ENCODE measurements around the gene OGT.
"Not testable (repeated sequence)": the region's sequence is repeated elsewhere in the genome, so short reads cannot be mapped to it uniquely, and the experiment has no call there.

Gene OGT

DNA sequence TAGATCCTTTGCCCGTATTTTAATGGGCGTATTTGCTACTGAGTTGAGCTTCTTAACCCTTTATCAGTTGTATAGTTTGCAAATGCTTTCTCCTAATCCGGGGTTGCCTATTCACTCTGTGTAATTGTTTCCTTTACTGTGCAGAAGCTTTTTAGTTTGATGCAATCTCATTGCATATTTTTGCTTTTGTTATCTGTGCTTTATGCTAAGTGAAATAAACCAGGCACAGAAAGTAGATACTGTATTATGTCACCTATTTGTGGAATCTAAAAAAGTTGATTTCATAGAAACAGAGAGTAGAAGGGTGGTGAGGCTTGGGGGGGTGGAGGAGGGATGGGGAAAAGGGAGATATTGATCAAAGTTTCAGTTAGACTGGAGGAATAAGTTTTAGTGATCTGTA lies 17.7 kb downstream of the OGT start:
- Mint-ChIP-seq H3K36me3 (peaks cover 22% of the 10 kb centered on the region), H3K27me3 (no peaks in the 10 kb centered on the region), H3K27ac (no peak overlapping the region), H3K9me3 (no peaks in the 10 kb centered on the region), H3K4me3 (no peak overlapping the region), H3K4me1 (peaks cover under 1% of the 10 kb centered on the region)
- ATAC-seq = no peak

DNA sequence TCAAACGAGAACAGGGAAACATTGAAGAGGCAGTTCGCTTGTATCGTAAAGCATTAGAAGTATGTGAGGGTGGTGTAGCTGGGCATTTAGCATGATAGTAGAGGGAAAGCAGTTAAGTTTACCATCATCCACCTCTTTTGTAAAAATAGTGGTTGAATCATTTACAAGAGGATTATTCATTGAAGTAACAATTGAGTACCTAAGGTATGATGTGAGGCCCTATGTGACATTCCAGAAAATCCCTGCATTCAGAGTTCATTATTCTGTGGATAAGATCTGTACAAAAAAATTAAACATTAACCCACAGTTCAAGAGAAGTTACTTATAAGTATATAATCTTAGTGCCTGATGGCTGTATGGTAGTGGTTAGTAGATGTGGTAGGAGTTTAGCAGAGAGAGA lies 23.1 kb downstream of the OGT start:
- Mint-ChIP-seq H3K27me3 (no peaks in the 10 kb centered on the region), H3K36me3 (peaks cover 20% of the 10 kb centered on the region), H3K9me3 (no peaks in the 10 kb centered on the region), H3K27ac (no peak overlapping the region), H3K4me3 (no peak overlapping the region), H3K4me1 (peaks cover 6% of the 10 kb centered on the region)
- no peak for ATAC-seq

DNA sequence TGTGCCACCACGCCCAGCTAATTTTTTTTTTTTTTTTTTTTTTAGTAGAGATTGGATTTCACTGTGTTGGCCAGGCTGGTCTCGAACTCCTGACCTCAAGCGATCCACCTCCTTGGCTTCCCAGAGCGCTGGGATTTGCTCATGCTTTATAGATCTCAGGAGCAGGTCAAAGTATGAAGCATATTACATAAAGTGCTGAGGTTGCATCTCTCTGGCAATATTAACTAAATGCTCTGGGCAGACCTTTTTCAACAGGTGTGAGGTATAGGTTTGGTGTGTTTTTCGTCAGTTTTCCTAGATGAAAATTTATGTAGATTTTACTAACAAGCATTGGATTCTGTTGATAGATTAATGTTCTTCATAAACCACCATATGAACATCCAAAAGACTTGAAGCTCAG lies 26.0 kb downstream of the OGT start:
- H3K27me3 Mint-ChIP-seq = no peaks in the 10 kb centered on the region
- ATAC-seq = no peak

DNA sequence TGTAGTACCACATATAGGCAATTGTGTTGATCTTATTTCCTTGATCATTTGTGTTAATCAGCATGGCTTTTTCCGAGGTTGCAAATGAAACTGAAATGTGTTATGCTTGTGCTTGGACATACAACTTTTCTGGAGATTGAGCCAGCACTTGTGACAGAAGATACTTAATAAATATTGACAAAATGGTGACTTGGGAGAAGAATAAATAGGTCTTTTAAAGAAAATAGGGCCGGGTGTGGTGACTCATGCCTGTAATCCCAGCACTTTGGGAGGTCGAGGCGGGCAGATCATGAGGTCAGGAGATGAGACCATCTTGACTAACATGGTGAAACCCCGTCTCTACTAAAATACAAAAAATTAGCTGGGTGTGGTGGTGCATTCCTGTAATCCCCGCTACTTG lies 26.9 kb downstream of the OGT start:
- peaks cover 29% of the 10 kb centered on the region for H3K36me3 Mint-ChIP-seq
- H3K4me3 Mint-ChIP-seq, H3K27ac Mint-ChIP-seq, H3K4me1 Mint-ChIP-seq, H3K27me3 Mint-ChIP-seq, H3K9me3 Mint-ChIP-seq, ATAC-seq: not testable (repeated sequence)

More for the DNA sequence above, 26.0 kb downstream of the OGT start:
- peaks cover 25% of the 10 kb centered on the region for H3K36me3 Mint-ChIP-seq
- H3K27ac Mint-ChIP-seq = no peak overlapping the region
- H3K4me1 Mint-ChIP-seq = peaks cover 6% of the 10 kb centered on the region
- no peak overlapping the region for H3K4me3 Mint-ChIP-seq
- no peaks in the 10 kb centered on the region for H3K9me3 Mint-ChIP-seq

DNA sequence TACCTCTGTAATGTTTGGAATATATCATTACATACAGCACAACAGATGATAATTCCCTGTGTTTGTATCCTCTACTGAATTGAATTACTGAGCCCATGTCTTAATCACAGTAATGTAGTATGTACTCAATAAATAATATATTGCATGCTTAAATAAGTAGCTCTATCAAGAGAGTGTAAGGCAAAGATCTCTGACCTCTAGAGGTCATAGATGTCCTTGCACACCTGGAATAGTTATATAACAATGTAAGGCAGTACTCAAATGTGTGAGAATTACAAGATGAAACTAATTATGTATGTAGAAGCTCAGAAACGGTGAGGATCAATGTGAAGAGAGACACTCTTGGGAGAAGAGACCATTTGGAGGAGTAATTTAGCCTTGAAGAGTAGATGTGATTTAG lies 31.0 kb downstream of the OGT start:
- ATAC-seq = no peak
- peaks cover 21% of the 10 kb centered on the region for H3K36me3 Mint-ChIP-seq
- H3K4me3 Mint-ChIP-seq = no peak overlapping the region
- H3K9me3 Mint-ChIP-seq = no peaks in the 10 kb centered on the region
- H3K4me1 Mint-ChIP-seq = no peaks in the 10 kb centered on the region
- H3K27ac Mint-ChIP-seq = no peak overlapping the region
- no peaks in the 10 kb centered on the region for H3K27me3 Mint-ChIP-seq

DNA sequence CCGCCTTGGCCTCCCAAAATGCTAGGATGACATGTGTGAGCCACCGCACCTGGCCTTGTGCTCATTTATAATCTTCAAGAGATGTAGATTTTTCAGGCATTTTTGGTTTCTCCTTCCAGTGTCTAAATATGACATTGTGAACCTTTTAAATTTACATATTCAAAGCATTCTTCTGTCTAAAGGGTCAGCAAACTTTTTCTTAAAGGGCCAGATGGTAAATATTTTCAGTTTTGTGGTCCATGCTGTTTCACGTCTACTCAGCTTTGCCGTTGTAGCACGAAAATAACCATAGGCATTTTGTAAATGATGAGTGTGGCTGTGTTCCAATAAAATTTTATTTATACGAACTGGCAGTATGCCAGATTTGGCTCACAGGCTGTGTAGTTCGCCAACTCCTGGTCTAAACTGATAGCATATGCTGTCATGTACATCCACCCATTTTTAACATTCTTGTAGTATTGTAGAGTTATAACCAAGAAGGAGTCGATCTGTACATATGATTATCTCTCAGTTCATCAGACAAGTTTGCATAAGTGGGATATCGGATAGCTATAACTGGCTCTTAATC lies 32.7 kb downstream of the OGT start:
- no peak overlapping the region for H3K27ac Mint-ChIP-seq
- peaks cover 21% of the 10 kb centered on the region for H3K36me3 Mint-ChIP-seq
- H3K9me3 Mint-ChIP-seq = no peaks in the 10 kb centered on the region
- no peak overlapping the region for H3K4me3 Mint-ChIP-seq
- no peaks in the 10 kb centered on the region for H3K4me1 Mint-ChIP-seq
- H3K27me3 Mint-ChIP-seq = no peaks in the 10 kb centered on the region
- ATAC-seq = no peak

DNA sequence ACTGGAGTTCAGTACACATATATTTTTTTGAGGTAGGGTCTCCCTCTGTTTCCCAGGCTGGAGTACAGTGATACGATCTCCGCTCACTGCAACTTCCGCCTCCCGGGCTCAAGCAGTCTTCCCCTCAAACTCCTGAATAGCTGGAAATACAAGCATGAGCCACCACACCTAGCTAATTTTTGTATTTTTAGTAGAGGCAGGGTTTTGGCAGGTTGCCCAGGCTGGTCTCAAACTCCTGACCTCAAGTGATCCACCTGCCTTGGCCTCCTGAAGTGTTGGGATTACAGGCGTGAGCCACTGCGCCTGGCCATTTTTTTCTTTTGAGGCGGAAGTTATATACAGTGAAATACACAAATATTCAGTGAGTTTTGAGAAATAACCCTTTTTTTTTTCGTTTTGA lies 38.5 kb downstream of the OGT start:
- H3K27me3 Mint-ChIP-seq, ATAC-seq, H3K4me3 Mint-ChIP-seq, H3K4me1 Mint-ChIP-seq, H3K27ac Mint-ChIP-seq, H3K9me3 Mint-ChIP-seq: not testable (repeated sequence)
- H3K36me3 Mint-ChIP-seq = peaks cover 16% of the 10 kb centered on the region

DNA sequence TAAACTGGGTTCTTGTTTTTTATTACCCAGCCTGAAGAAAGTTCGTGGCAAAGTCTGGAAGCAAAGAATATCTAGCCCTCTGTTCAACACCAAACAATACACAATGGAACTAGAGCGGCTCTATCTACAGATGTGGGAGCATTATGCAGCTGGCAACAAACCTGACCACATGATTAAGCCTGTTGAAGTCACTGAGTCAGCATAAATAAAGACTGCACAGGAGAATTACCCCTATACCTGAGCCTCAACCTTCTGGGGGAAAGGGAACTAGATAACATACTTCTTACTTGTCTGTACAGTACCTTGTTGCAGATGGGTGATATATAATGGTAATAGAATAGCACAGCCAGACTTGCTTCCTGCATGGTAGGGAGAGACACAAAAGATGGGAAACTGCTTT lies 40.7 kb downstream of the OGT start:
- H3K4me3 Mint-ChIP-seq = no peak overlapping the region
- H3K27me3 Mint-ChIP-seq = no peaks in the 10 kb centered on the region
- H3K9me3 Mint-ChIP-seq = no peaks in the 10 kb centered on the region
- H3K4me1 Mint-ChIP-seq = no peaks in the 10 kb centered on the region
- no peak overlapping the region for H3K27ac Mint-ChIP-seq
- ATAC-seq = no peak
- peaks cover 15% of the 10 kb centered on the region for H3K36me3 Mint-ChIP-seq

DNA sequence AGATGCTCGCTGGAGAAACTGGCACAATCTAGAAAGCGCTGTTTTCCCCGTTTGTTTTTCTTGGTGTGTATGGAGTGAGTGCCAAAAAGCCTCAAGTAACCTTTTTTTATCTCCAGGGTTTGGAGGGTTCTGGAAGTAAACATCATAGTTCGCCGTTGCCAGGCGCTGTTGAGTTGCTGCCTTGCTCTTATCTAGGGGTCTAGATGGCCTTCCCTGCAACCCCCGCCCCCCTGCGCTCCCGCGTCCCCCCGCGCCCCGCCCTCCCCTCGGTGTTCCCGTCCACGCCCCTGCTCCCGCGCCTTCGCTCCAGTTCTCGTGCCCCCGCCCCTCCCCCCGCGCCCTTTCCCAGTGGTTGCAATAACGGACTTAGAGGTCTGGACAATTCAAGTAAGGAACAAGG lies 44.8 kb downstream of the OGT start:
- Mint-ChIP-seq H3K36me3 (peaks cover 31% of the 10 kb centered on the region), H3K4me1 (no peaks in the 10 kb centered on the region), H3K4me3 (no peak overlapping the region), H3K9me3 (no peaks in the 10 kb centered on the region), H3K27ac (no peak overlapping the region), H3K27me3 (no peaks in the 10 kb centered on the region)
- no peak for ATAC-seq

DNA sequence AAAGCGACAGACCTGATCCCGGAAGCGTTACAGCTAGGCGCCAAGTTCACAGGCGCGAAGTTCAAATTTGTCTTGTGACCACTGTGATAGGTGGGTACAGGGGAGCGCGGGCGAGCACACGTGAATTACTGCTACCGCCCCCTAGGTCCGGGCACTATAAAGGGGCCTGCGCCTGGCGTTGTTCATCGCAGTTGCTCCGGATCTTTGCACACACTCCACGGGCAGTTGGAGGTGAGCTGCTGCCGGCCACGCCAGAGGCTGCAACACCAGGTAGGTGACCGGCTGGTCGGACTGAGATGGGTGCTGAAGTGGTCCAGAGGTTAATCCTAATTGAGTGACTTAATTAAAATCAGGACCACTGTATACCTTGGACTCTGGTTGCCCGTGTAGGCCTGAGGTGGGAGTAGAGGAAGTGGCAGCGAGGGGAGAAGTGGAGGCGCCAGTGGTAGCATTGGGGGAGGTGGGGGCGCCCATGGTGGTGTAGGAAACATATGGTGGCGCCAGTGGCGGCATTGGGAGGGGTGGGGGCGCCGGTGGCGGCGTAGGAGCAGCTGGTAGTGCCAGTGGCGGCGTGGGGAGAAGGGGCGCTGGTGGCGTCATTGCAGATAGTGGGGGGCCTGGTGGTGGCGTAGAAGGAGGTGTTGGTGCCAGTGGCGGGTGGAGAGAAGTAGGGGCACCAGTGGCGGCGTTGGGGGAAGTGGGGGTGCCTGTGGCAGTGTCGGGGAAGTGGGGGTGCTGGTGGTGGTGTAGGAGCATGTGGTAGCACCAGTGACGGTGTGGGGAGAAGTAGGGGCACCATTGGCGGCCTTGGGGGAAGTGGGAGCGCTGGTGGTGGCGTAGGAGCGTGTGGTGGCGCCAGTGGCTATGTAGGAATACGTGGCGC lies 45.6 kb downstream of the OGT start, which contains the start of gene GCNA:
TSS of gene GCNA (plus strand) at position 185 of the 883 bp plus-strand sequence. CDS start 2,385 bp downstream, outside the sequence.
- ATAC-seq = no peak
- no peak within 1 kb of the TSS for H3K27ac Mint-ChIP-seq
- H3K4me1 Mint-ChIP-seq = no peaks in the 10 kb centered on the region
- peaks cover 33% of the 10 kb centered on the region for H3K36me3 Mint-ChIP-seq
- H3K4me3 Mint-ChIP-seq = no peak within 1 kb of the TSS
- H3K9me3 Mint-ChIP-seq = no peaks in the 10 kb centered on the region
- no peaks in the 10 kb centered on the region for H3K27me3 Mint-ChIP-seq

DNA sequence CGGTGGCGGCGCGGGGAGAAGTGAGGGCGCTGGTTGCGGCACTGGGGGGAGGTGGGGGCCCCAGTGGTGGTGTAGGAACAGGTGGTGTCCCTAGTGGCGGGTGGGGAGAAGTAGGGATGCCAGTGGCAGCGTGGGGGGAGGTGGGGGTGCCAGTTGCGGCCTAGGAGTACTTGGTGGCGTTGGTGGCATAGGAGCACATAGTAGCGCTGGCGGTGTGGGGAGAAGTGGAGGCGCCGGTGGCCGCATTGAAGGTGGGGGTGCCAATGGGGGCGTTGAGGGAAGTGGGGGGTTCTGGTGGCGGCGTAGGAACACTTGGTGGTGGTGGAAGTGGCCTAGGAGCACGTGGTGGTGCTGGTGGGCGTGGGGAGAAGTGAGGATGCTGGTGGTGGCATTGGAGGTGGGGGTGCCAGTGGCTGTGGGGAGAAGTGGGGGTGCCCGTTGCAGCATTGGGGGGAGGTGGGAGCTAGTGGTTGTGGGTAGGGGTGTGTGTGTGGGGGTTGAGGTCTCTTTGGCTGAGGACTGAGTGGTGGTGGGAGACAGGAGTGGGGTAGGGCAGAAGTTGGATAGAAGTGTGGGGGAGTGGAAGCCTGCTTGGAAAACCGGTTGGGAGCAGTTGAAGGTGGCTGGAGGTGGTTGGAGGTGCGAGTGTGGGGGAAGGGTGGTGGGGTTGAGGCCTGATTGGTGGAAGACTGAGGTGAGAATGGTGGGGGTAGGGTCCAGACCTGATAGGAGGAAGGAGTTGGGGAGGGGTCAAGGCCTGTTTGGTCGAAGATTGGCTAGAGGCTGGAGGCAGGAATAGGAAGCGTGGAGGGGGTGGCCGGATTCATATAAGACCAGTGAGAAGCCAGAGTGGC lies 46.5 kb downstream of the OGT start:
- ATAC-seq = no peak
- H3K27ac Mint-ChIP-seq = no peak overlapping the region
- H3K27me3 Mint-ChIP-seq = no peaks in the 10 kb centered on the region
- no peaks in the 10 kb centered on the region for H3K9me3 Mint-ChIP-seq
- peaks cover 25% of the 10 kb centered on the region for H3K36me3 Mint-ChIP-seq
- H3K4me3 Mint-ChIP-seq = no peak overlapping the region
- H3K4me1 Mint-ChIP-seq = no peaks in the 10 kb centered on the region

DNA sequence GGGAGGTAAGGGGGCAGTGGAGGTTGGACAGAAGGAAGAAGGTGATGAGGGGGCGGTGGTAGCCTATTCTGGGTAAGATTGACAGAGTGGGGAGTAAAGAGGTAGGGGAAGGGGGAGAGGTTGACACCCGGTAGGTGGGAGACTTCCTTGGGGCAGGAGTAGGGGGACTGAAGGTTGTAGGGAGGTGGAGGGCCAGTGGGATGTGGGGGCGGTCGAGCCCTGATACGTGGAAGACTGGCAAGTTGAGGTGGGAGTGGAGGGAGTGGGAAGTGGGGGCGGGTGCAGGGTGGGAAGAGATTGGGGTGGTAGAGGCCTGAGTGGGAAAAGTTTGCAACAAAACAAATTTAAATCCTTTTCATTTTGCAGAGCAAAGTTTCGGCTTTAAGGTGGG lies 47.1 kb downstream of the OGT start:
- ATAC-seq = no peak
- H3K27me3 Mint-ChIP-seq = no peaks in the 10 kb centered on the region
- no peak overlapping the region for H3K4me3 Mint-ChIP-seq
- no peak overlapping the region for H3K27ac Mint-ChIP-seq
- H3K36me3 Mint-ChIP-seq = peaks cover 25% of the 10 kb centered on the region
- H3K4me1 Mint-ChIP-seq = no peaks in the 10 kb centered on the region
- H3K9me3 Mint-ChIP-seq = no peaks in the 10 kb centered on the region

DNA sequence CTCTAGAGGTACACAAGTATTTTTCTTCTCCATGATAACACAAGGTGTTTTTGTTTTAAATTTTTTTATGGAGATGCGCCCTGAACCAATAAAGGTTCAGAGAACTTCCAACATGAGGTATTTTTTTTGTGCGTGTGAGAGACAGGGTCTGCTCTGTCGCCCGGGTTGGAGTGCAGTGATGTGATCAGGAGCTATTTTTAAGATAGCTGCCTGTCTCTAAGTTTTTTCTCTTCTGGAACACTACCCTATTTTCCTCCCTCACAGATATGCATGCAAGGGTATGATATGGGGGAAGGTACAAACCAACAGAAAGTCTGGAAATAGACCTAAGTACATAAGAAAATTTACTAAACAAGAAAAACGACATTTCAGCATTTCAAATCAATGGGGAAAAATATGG lies 48.3 kb downstream of the OGT start:
- no peak overlapping the region for H3K4me3 Mint-ChIP-seq
- no peaks in the 10 kb centered on the region for H3K27me3 Mint-ChIP-seq
- no peak overlapping the region for H3K27ac Mint-ChIP-seq
- no peaks in the 10 kb centered on the region for H3K4me1 Mint-ChIP-seq
- H3K36me3 Mint-ChIP-seq = peaks cover 29% of the 10 kb centered on the region
- no peaks in the 10 kb centered on the region for H3K9me3 Mint-ChIP-seq
- no peak for ATAC-seq

DNA sequence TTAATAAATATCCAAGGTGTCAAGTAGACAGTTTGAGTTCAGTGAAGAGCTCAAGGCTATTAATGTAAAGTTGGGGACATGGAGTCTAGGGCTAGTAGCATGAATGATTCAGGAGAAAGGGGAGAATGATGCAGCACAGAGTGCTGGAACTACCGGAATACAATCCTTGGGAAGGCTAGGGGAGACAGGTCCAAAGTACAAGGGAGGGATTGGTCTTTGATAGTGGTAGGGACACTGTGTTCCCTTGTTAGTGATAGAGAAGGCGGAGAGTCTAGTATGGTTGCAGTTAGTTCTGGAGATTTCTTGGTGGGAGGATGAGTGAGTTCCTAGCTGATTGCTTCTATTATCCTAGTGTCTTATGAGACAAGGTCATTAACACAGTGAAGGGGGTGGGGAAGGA lies 54.0 kb downstream of the OGT start:
- Mint-ChIP-seq H3K4me3 (no peak overlapping the region), H3K9me3 (no peaks in the 10 kb centered on the region), H3K4me1 (no peaks in the 10 kb centered on the region), H3K27ac (peak overlapping the region; percentile 25), H3K27me3 (no peaks in the 10 kb centered on the region), H3K36me3 (peaks cover 11% of the 10 kb centered on the region)
- no peak for ATAC-seq

DNA sequence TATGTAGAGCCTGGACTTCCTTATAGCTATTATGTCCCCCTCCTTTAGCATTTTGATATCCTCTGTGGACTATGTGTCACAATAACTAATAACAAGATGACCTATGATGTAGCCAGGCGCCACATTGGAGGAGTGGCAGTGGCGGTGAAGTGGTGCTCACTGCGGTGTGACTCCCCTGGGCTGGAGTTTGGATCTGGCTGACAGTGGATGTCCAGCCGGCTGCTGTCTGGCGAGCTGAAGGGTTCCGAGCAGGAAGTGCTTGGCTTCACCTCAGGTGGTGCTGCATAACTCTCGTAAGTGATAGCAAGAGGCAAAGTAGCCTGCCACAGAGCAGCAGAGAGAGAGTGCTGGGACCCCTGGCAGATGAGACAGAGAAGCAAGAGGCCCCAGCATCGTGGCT lies 60.3 kb downstream of the OGT start:
- not testable (repeated sequence) for H3K4me1 Mint-ChIP-seq, H3K9me3 Mint-ChIP-seq, ATAC-seq

More for the DNA sequence above, 60.3 kb downstream of the OGT start:
- H3K4me3 Mint-ChIP-seq, H3K27ac Mint-ChIP-seq, H3K27me3 Mint-ChIP-seq: not testable (repeated sequence)
- H3K36me3 Mint-ChIP-seq = peaks cover 18% of the 10 kb centered on the region

Measured in stimulated activated memory B cell treated with anti-CD40 and anti-IgM and Interleukin-4, amounts not matched to agents 10 μg/mL and 1 μg/mL and 100 μg/mL, for 72 hours (primary cell).